GM18868 (cell line): Measurements from ENCODE around the gene ZDHHC11.
"Not testable (repeated sequence)": the region's sequence is repeated elsewhere in the genome, so short reads cannot be mapped to it uniquely, and the experiment has no call there.

Experiments used
- ATAC-seq: cut with Tn5 transposase; IDR thresholded peaks from one replicate; pipeline ENCODE4 v1.9.1; 2021; ENCODE audit warnings: mild to moderate bottlenecking, moderate library complexity; ENCODE audit not compliant: unreplicated experiment

ZDHHC11 gene

DNA sequence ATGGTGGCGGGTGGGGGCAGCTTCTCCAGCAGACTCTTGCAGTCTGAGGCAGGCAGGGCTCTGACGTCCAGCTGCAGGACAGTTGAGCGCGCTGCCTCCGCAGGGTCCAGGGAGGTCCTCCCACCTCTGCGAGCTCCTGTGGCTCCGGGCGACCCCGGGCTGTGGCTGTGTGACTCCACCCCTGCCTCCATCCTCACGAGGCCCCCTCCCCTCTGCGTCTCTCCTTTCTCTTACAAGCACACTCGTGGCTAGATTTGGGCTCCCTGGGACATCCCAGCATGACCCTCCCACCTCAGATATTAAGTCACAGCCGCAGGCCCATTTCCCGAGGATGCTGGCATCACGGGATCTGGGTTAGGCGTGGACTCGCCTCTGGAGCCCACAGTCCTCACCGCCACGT lies 100.6 kb downstream of the ZDHHC11 start:
- not testable (repeated sequence) for ATAC-seq

GRCh38 chr5:749101-749670 lies 101.6 kb downstream of the ZDHHC11 start:
- ATAC-seq: no peak

GRCh38 chr5:748011-748980 lies 102.5 kb downstream of the ZDHHC11 start:
- ATAC-seq: not testable (repeated sequence)

DNA sequence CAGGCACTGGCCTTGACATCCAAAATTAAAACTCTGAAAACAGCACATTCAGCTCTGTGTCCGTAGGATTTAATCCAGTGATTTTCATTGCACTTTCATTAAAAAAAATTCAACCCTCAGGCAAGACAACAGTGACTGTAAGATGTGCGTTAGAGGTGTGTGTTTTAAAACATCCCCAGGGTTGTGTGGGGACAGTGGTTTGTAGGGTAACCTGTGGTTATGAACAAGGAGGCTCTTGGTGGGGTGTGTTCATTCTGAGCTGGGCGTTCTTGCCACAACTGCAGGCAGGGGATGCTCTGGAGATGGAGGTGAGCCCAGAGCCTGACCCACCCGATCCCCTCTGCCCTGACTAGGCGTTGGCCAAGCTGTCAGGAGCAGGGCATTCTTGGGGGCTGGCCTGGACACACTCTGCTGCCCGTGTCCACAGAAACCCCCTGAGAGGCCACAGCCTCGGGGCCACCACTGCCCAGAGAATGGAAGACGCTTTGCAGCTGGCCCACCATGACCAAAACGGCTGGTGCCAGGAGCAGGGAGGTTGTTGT lies 103.4 kb downstream of the ZDHHC11 start:
- ATAC-seq: not testable (repeated sequence)

- no peak for ATAC-seq
Measured at GRCh38 chr5:746258-746761, 104.5 kb downstream of the ZDHHC11 start.
